Myocyte (in vitro differentiated cells): ENCODE data around the gene TBC1D22B. TPM values are rescaled to one million over a fixed set of nuclear protein-coding genes. Genes with fewer than 3 reads are reported as not detected.

Experiments used
- total RNA-seq: library from RNA; depleted of rRNA; stranded (reverse); fragments of >200 nt; gene quantifications from 2 replicates; pipeline ENCODE4 v1.2.3, GENCODE V29; 2014

Gene TBC1D22B
- total RNA-seq, 1 donor from 2014 or later: 8.4 TPM

Other genes starting within 250 kb of the TBC1D22B start
- 3.0 and 4.6 TPM in 2 replicates for gene PIM1, start 87.6 kb upstream of the TBC1D22B start, total RNA-seq
- 0.35 and 1.0 TPM in 2 replicates for gene TMEM217, start 372 bp downstream of the TBC1D22B start, total RNA-seq
- 14.0 and 21.5 TPM in 2 replicates for gene RNF8, start 96.2 kb downstream of the TBC1D22B start, total RNA-seq
- 34.0 and 35.1 TPM in 2 replicates for gene CMTR1, start 175.4 kb downstream of the TBC1D22B start, total RNA-seq
- gene CCDC167, start 242.1 kb downstream of the TBC1D22B start, total RNA-seq: 42.4 and 45.9 TPM in 2 replicates